HepG2 (cell line): ENCODE data around the gene PLEKHD1. TPM values are rescaled to one million over a fixed set of nuclear protein-coding genes. Genes with fewer than 3 reads are reported as not detected.

Experiments used
- ATAC-seq: fragments of 200-7000 bp; cut with Tn5 transposase; 3 replicates; pipeline ENCODE4 v1.9.1; 2020; ENCODE audit warnings: mild to moderate bottlenecking, moderate library complexity
- BruUV-seq: library from RNA; stranded (reverse); fragments of 400-500 nt; replicated peaks from 2 replicates; lab custom pipeline; 2021; lab: Mats Ljungman, UMichigan
- CTCF ChIA-PET: fragments of 300-600 bp; formaldehyde crosslinking; extraction: SDS; loops from one replicate; lab custom pipeline; 2021; ENCODE audit warnings: low total read pairs, inconsistent platforms, low intra/inter-chr PET ratio; lab: Yijun Ruan, JAX
- POLR2A ChIA-PET: fragments of 350-600 bp; sonication (Branson Sonifier 250); formaldehyde crosslinking; loops from one replicate; lab custom pipeline; 2020; ENCODE audit warnings: antibody characterized with exemption, inconsistent platforms; lab: Yijun Ruan, JAX
- DNase-seq: peaks from one replicate; pipeline ENCODE4 v3.0.0-alpha.2; 2015; ENCODE audit warnings: low spot score
- FAIRE-seq: peaks from 3 replicates; lab custom pipeline; 2011; peaks lifted over from hg19 to GRCh38; lab: Jason Lieb, UNC
- H2AFZ ChIP-seq: one replicate; pipeline ENCODE4 v1.6.1; 2011; ENCODE audit warnings: low read length, inconsistent platforms
- H3K27ac ChIP-seq: fragments of 300-600 bp; 3 replicates; pipeline ENCODE4 v1.8.0; 2011; ENCODE audit warnings: mixed run types, mild to moderate bottlenecking, mixed read lengths, low read length, inconsistent platforms; ENCODE audit not compliant: insufficient read depth; ENCODE audit errors: extremely low read length
- H3K27me3 ChIP-seq, 2 experiments: fragments of 200-600 bp in 1 of 2; 2 replicates in 1 of 2; 3 replicates in 1 of 2; pipeline versions ENCODE4 v1.6.0 to v1.8.0; 2011; ENCODE audit warnings: low read length in 2 of 2, mild to moderate bottlenecking in 2 of 2, moderate library complexity in 2 of 2, inconsistent platforms in 1 of 2; ENCODE audit not compliant: insufficient read depth in 2 of 2, control insufficient read depth in 1 of 2
- H3K36me3 ChIP-seq, 2 experiments: fragments of 200-600 bp in 1 of 2; replicated peaks in 1 of 2; 2 replicates in 1 of 2; 3 replicates in 1 of 2; pipeline versions ENCODE4 v1.5.1 to v1.8.0; 2011; ENCODE audit warnings: low read length in 2 of 2, inconsistent platforms in 1 of 2; ENCODE audit not compliant: insufficient read depth in 2 of 2, control insufficient read depth in 1 of 2
- H3K4me1 ChIP-seq: 2 replicates; pipeline ENCODE4 v1.5.1; 2012; ENCODE audit warnings: low read length, inconsistent platforms; ENCODE audit not compliant: insufficient read depth
- H3K4me2 ChIP-seq: 2 replicates; pipeline ENCODE4 v1.6.0; 2011; ENCODE audit warnings: low read depth, low read length, inconsistent platforms
- H3K4me3 ChIP-seq, 3 experiments: fragments of 200-600 bp in 1 of 3; sonication (generic), shearing (Covaris generic) in 1 of 3; replicated peaks in 1 of 3; 2 replicates each; pipeline ENCODE4 v1.5.1; 2011 to 2016; ENCODE audit warnings: low read length in 3 of 3, inconsistent platforms in 2 of 3, low read depth in 2 of 3, mild to moderate bottlenecking in 2 of 3, control low read depth in 1 of 3, mixed read lengths in 1 of 3; ENCODE audit not compliant: insufficient read depth in 1 of 3
- H3K79me2 ChIP-seq: one replicate; pipeline ENCODE4 v1.6.1; 2011; ENCODE audit warnings: low read length, inconsistent platforms; ENCODE audit not compliant: insufficient read depth
- H3K9ac ChIP-seq: 2 replicates; pipeline ENCODE4 v1.6.0; 2011; ENCODE audit warnings: mild to moderate bottlenecking, low read depth, low read length, inconsistent platforms; ENCODE audit not compliant: insufficient read depth
- H3K9me3 ChIP-seq: 2 replicates; pipeline ENCODE4 v1.5.1; 2012; ENCODE audit warnings: mild to moderate bottlenecking, low read length
- H4K20me1 ChIP-seq: 2 replicates; pipeline ENCODE4 v1.6.0; 2011; ENCODE audit warnings: inconsistent platforms, mild to moderate bottlenecking, low read length, moderate library complexity; ENCODE audit not compliant: insufficient read depth
- BRD4 ChIP-seq: sonication (generic); formaldehyde crosslinking; IDR thresholded peaks from 2 replicates; pipeline ENCODE4 v1.4.0; 2020; ENCODE audit warnings: missing genetic modification reagents
- FIP1L1 ChIP-seq: fragments of 200-400 bp; formaldehyde crosslinking; IDR thresholded peaks from 2 replicates; pipeline ENCODE4 v1.6.1; 2018; ENCODE audit warnings: low read depth, mild to moderate bottlenecking, low read length, moderate library complexity, borderline replicate concordance; ENCODE audit not compliant: insufficient read depth
- IKZF4 ChIP-seq: sonication (generic); formaldehyde crosslinking; IDR thresholded peaks from 2 replicates; pipeline ENCODE4 v1.5.1; 2020; ENCODE audit warnings: borderline replicate concordance, mild to moderate bottlenecking, low read depth, missing genetic modification reagents; ENCODE audit errors: not compliant biosample characterization
- ZMYM2 ChIP-seq: sonication (generic); formaldehyde crosslinking; IDR thresholded peaks from 2 replicates; pipeline ENCODE4 v1.8.0; 2022; ENCODE audit warnings: mild to moderate bottlenecking, missing genetic modification reagents
- ZNF558 ChIP-seq: sonication (generic); formaldehyde crosslinking; IDR thresholded peaks from 2 replicates; pipeline ENCODE4 v1.9.0; 2022; ENCODE audit warnings: mild to moderate bottlenecking, missing genetic modification reagents, borderline replicate concordance
- WGBS: methylation state at CpG from one replicate; pipeline ENCODE4 v1.1.6; 2017; ENCODE audit warnings: low lambda C conversion rate; 5-methylcytosine and 5-hydroxymethylcytosine counted together
- in situ Hi-C: cut with HindIII; loops from 2 replicates; pipeline ENCODE4 v1.10.0; 2017; ENCODE audit warnings: low pct_unique_long_range_greater_than_20kb; ENCODE audit not compliant: extremely low pct_ligation_motif_present
- intact Hi-C: fragments of 100-400 bp; cut with micrococcal nuclease; formaldehyde crosslinking; loops from one replicate; pipeline ENCODE4 v1.10.0; 2022; ENCODE audit not compliant: unreplicated experiment
- polyA plus RNA-seq, 8 experiments: library from polyadenylated mRNA; depleted of rRNA in 3 of 8; stranded (reverse) in 7 of 8; unstranded in 1 of 8; fragments of >200 nt; fragmentation: Illumina TruSeq in 4 of 8; extraction: Trizol in 4 of 8; gene quantifications; 2 replicates each; pipeline versions ENCODE4 v1.2.1 to v1.2.3, GENCODE V29; 2011 to 2016; ENCODE audit warnings: low read depth in 4 of 8, missing spikeins in 1 of 8, mixed read lengths in 1 of 8; ENCODE audit not compliant: insufficient read depth in 1 of 8
- total RNA-seq, 5 experiments: library from RNA; depleted of rRNA; stranded (reverse); fragments of >200 nt; fragmentation: Illumina TruSeq; extraction: Trizol; gene quantifications; 2 replicates each; pipeline ENCODE4 v1.2.3, GENCODE V29; 2016; ENCODE audit warnings: low read depth in 1 of 5

Gene PLEKHD1
- total and polyA plus RNA-seq, 2 of the 13 experiments (the other 11 are each of a cell fraction or from before 2014, with no cell fraction given): 0.01 TPM; not detected in 1

DNA sequence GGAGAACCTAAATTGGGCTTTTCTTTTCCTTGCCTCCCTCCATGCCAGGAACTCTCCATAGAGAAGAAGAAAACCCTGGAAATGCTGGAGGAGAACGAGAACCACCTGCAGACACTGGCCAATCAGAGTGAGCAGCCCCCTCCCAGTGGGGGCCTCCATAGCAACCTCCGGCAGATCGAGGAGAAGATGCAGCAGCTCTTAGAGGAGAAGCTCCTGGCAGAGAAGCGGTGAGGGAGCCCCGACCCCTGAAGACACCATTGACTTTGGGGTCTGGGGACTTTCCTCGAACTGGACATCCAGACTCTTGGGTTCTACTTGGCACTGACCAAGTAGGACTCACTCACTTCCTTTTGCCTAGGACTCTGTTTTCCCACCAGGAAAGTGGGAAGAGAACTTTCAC is 41.4 kb downstream of the PLEKHD1 start:
- H3K27me3 ChIP-seq: peaks cover 5 to 19% of the 10 kb centered on the region in 2 experiments; a peak in 2 of 5 replicates
- CTCF ChIA-PET: no interaction called here
- 0% methylated on average over 5 of the region's 6 CpGs for WGBS

DNA sequence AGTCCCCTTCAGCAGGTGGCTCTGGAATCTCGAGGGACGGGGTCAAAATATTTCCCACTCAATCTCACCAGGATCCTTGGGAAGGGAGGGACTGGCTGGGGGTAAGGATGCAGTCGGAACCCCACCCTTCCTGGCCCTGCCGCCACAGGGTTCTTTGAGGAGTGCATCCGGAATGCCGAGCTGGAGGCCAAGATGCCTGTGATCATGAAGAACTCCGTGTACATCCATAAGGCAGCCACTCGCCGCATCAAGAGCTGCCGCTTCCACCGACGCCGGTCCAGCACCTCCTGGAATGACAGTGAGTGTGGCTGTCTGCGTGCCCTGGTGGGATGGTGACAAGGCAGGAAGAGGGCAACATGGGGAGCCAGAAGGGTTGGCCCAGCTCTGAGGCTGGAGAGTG is 43.1 kb downstream of the PLEKHD1 start:
- in situ Hi-C loops: no loop called here

More for the DNA sequence above, 41.4 kb downstream of the PLEKHD1 start:
- no TSS peak for BruUV-seq
- no peaks in the 10 kb centered on the region; the same call in 1 of the 2 replicates for H4K20me1 ChIP-seq
- H3K4me2 ChIP-seq: no peak overlapping the region
- H3K27ac ChIP-seq: no peak overlapping the region
- TF ChIP-seq BRD4 (no peak), ZNF558 (no peak), IKZF4 (no peak), FIP1L1 (no peak)
- TF ChIP-seq, all 625 proteins: peak for 0
- Histone ChIP-seq H3K9me3 (no peaks in the 10 kb centered on the region), H3K4me1 (no peaks in the 10 kb centered on the region), H3K4me3 (no peak overlapping the region), H3K79me2 (no peaks in the 10 kb centered on the region), H3K9ac (no peak overlapping the region), H2AFZ (no peak overlapping the region), H3K36me3 (no peaks in the 10 kb centered on the region)
- no peak for ATAC-seq
- intact Hi-C loops: no loop called here
- POLR2A ChIA-PET: no interaction called here
- in situ Hi-C loops: no loop called here
- no peak for FAIRE-seq
- no peak for DNase-seq

More for the DNA sequence above, 43.1 kb downstream of the PLEKHD1 start:
- Histone ChIP-seq H3K4me3 (no peak overlapping the region), H3K4me2 (no peak overlapping the region), H3K9me3 (no peaks in the 10 kb centered on the region)
- WGBS: 55% methylated on average over 13 of the region's 14 CpGs
- intact Hi-C loops: no loop called here
- BruUV-seq: no TSS peak
- POLR2A ChIA-PET: no interaction called here
- no peak for FAIRE-seq
- no peak for ATAC-seq
- no peak for TF ChIP-seq ZMYM2
- TF ChIP-seq, all 625 proteins: peak for 0
- DNase-seq: no peak
- CTCF ChIA-PET: no interaction called here
- H3K36me3 ChIP-seq: no peaks in the 10 kb centered on the region
- H3K4me1 ChIP-seq: no peaks in the 10 kb centered on the region
- H3K9ac ChIP-seq: no peak overlapping the region
- no peaks in the 10 kb centered on the region for H3K79me2 ChIP-seq
- no peak overlapping the region for H2AFZ ChIP-seq
- H3K27me3 ChIP-seq: peaks cover 5 to 19% of the 10 kb centered on the region in 2 experiments; a peak in 2 of 5 replicates
- no peak overlapping the region for H3K27ac ChIP-seq
- no peaks in the 10 kb centered on the region; the same call in 1 of the 2 replicates for H4K20me1 ChIP-seq
